ENCODE results near the gene MTOR.
A peak's percentile ranks its signal among the peaks of the same experiment; 100 is the strongest.
"Not testable (repeated sequence)": the region's sequence is repeated elsewhere in the genome, so short reads cannot be mapped to it uniquely, and the experiment has no call there.

MTOR gene

GRCh38 chr1:11116318-11116717 is 146.0 kb downstream of the MTOR start:
- no peak for DNase-seq (ENCODE audit: low read depth in 2 of 2, low spot score in 1 of 2)

- DNase-seq (ENCODE audit: low read depth in 2 of 2, low spot score in 1 of 2) = no peak
Measured at GRCh38 chr1:11114966-11115365, 147.4 kb downstream of the MTOR start.

- DNase-seq (ENCODE audit: low read depth in 2 of 2, low spot score in 1 of 2) = no peak
Measured at GRCh38 chr1:11109047-11109760, 153.1 kb downstream of the MTOR start.

GRCh38 chr1:11107599-11107998 is 154.8 kb downstream of the MTOR start:
- no peak for DNase-seq (ENCODE audit: low read depth in 2 of 2, low spot score in 1 of 2)

- no peak for DNase-seq (ENCODE audit: low read depth in 2 of 2, low spot score in 1 of 2)
Measured at GRCh38 chr1:11105586-11105985, 156.8 kb downstream of the MTOR start.

- DNase-seq (ENCODE audit: low read depth in 2 of 2, low spot score in 1 of 2) = no peak
Measured at GRCh38 chr1:11101347-11101746, 161.0 kb downstream of the MTOR start.

GRCh38 chr1:11100806-11101205 is 161.5 kb downstream of the MTOR start:
- not testable (repeated sequence) for DNase-seq (ENCODE audit: low read depth in 2 of 2, low spot score in 1 of 2)

- DNase-seq (ENCODE audit: low read depth in 2 of 2, low spot score in 1 of 2) = no peak
Measured at GRCh38 chr1:11100149-11100493, 162.2 kb downstream of the MTOR start.

- DNase-seq (ENCODE audit: low read depth in 2 of 2, low spot score in 1 of 2) = peak; percentile 90 to 93
Measured at GRCh38 chr1:11099310-11100148, 162.8 kb downstream of the MTOR start, which contains the start of gene EXOSC10. Gene EXOSC10, minus strand, starts transcription at chr1:11099869. Its CDS starts 38 bp downstream, at chr1:11099831.

- DNase-seq (ENCODE audit: low read depth in 2 of 2, low spot score in 1 of 2) = no peak
Measured at GRCh38 chr1:11098931-11099309, 163.4 kb downstream of the MTOR start.

- DNase-seq (ENCODE audit: low read depth in 2 of 2, low spot score in 1 of 2) = not testable (repeated sequence)
Measured at GRCh38 chr1:11083784-11084183, 178.6 kb downstream of the MTOR start.

GRCh38 chr1:11080931-11081330 is 181.4 kb downstream of the MTOR start:
- no peak for DNase-seq (ENCODE audit: low read depth in 2 of 2, low spot score in 1 of 2)

- DNase-seq (ENCODE audit: low read depth in 2 of 2, low spot score in 1 of 2) = no peak
Measured at GRCh38 chr1:11078631-11079030, 183.7 kb downstream of the MTOR start.

- DNase-seq (ENCODE audit: low read depth in 2 of 2, low spot score in 1 of 2) = not testable (repeated sequence)
Measured at GRCh38 chr1:11073398-11073797, 189.0 kb downstream of the MTOR start.

GRCh38 chr1:11072216-11072917 is 190.0 kb downstream of the MTOR start:
- DNase-seq (ENCODE audit: low read depth in 2 of 2, low spot score in 1 of 2) = no peak

- no peak for DNase-seq (ENCODE audit: low read depth in 2 of 2, low spot score in 1 of 2)
Measured at GRCh38 chr1:11071463-11072215, 190.7 kb downstream of the MTOR start.

GRCh38 chr1:11070876-11071275 is 191.5 kb downstream of the MTOR start:
- no peak for DNase-seq (ENCODE audit: low read depth in 2 of 2, low spot score in 1 of 2)

- no peak for DNase-seq (ENCODE audit: low read depth in 2 of 2, low spot score in 1 of 2)
Measured at GRCh38 chr1:11068600-11069473, 193.5 kb downstream of the MTOR start.

- no peak for DNase-seq (ENCODE audit: low read depth in 2 of 2, low spot score in 1 of 2)
Measured at GRCh38 chr1:11067716-11068599, 194.4 kb downstream of the MTOR start.
